Thyroid gland (tissue), 4 donors: ENCODE measurements around the gene FNTB. TPM values are rescaled to one million over a fixed set of nuclear protein-coding genes. Genes with fewer than 3 reads are reported as not detected.

Source experiments
- DNase-seq, 2 donors: peaks; one replicate each; pipeline ENCODE4 v3.0.0-alpha.2; 2019
- H3K27ac ChIP-seq, 3 donors: fragments of 200-600 bp; sonication (generic); 1 replicate in 2 of 3; 2 replicates in 1 of 3; pipeline ENCODE4 v1.5.1; 2016 to 2019; ENCODE audit warnings: mild to moderate bottlenecking in 1 of 3, moderate library complexity in 1 of 3
- H3K27me3 ChIP-seq: fragments of 200-600 bp; sonication (generic); one replicate; pipeline ENCODE4 v1.5.1; 2019
- H3K36me3 ChIP-seq, 2 donors: fragments of 200-600 bp; sonication (generic); one replicate each; pipeline ENCODE4 v1.5.1; 2016 to 2019
- H3K4me1 ChIP-seq, 2 donors: fragments of 200-600 bp; sonication (generic); one replicate each; pipeline ENCODE4 v1.5.1; 2017 to 2019
- H3K4me3 ChIP-seq, 3 donors: fragments of 200-600 bp; sonication (generic); replicated peaks in 1 of 3; 1 replicate in 2 of 3; 2 replicates in 1 of 3; pipeline ENCODE4 v1.5.1; 2016; ENCODE audit warnings: mild to moderate bottlenecking in 1 of 3
- H3K9me3 ChIP-seq: fragments of 200-600 bp; sonication (generic); one replicate; pipeline ENCODE4 v1.5.1; 2017
- POLR2A ChIP-seq, 2 donors: fragments of 450-650 bp; IDR thresholded peaks; one replicate each; pipeline ENCODE4 v1.6.1; 2017; ENCODE audit warnings: antibody characterized with exemption in 2 of 2, mild to moderate bottlenecking in 2 of 2, moderate library complexity in 1 of 2
- WGBS, 2 donors: methylation state at CpG; one replicate each; pipeline ENCODE4 v1.1.5; 2017; 5-methylcytosine and 5-hydroxymethylcytosine counted together
- intact Hi-C: fragments of 100-400 bp; cut with DNase I; formaldehyde crosslinking; loops from one replicate; pipeline ENCODE4 v1.15.1; 2023
- total RNA-seq, 4 donors: library from RNA; depleted of rRNA; stranded (reverse); fragments of >200 nt; gene quantifications; one replicate each; pipeline ENCODE4 v1.2.3, GENCODE V29; 2016
- TF ChIP-seq, protein P1 (sequence below), 6 experiments: fragments of 200-600 bp in 3 of 6; fragments of 450-650 bp in 3 of 6; sonication (generic) in 3 of 6; IDR thresholded peaks; one replicate each; pipeline ENCODE4 v1.5.1; 2016 to 2019; ENCODE audit warnings: antibody characterized with exemption in 6 of 6, mild to moderate bottlenecking in 2 of 6, inconsistent platforms in 1 of 6, moderate library complexity in 1 of 6

The FNTB gene
- total RNA-seq, 4 donors from 2014 or later: 7.8 to 27.0 (median 18.8) TPM

DNA sequence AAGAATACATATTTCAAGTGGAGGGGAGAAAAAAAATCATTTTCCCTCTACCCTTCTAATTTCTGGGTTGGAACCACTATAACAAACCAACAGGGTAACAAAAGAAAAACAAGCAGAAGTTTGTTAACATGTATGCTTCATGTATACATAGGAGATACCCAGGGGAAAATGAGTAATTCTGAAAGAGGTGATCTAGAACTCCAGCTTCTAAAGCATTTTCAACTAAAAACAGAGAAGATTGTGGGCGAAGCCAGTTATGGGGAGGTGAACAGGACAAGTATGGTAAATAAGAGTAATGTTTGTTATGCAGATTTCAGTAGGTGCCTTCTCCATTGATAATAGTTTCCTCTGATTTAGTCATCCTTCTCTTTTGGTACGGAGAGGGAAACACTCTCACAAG lies 16.7 kb downstream of the FNTB start:
- H3K4me3 ChIP-seq: no peak overlapping the region
- H3K27ac ChIP-seq: no peak overlapping the region
- H3K36me3 ChIP-seq: no peaks in the 10 kb centered on the region
- H3K9me3 ChIP-seq: no peaks in the 10 kb centered on the region
- H3K27me3 ChIP-seq: no peaks in the 10 kb centered on the region
- peaks cover 0 to 2% of the 10 kb centered on the region in 2 donors for H3K4me1 ChIP-seq
- WGBS, 2 donors: 95% methylated on average over 2 of the region's 2 CpGs
- TF ChIP-seq, protein P1, sequence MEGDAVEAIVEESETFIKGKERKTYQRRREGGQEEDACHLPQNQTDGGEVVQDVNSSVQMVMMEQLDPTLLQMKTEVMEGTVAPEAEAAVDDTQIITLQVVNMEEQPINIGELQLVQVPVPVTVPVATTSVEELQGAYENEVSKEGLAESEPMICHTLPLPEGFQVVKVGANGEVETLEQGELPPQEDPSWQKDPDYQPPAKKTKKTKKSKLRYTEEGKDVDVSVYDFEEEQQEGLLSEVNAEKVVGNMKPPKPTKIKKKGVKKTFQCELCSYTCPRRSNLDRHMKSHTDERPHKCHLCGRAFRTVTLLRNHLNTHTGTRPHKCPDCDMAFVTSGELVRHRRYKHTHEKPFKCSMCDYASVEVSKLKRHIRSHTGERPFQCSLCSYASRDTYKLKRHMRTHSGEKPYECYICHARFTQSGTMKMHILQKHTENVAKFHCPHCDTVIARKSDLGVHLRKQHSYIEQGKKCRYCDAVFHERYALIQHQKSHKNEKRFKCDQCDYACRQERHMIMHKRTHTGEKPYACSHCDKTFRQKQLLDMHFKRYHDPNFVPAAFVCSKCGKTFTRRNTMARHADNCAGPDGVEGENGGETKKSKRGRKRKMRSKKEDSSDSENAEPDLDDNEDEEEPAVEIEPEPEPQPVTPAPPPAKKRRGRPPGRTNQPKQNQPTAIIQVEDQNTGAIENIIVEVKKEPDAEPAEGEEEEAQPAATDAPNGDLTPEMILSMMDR (IDR thresholded peaks at IDR 0.05): no peak
- no peak for DNase-seq
- intact Hi-C loops: no loop called here

DNA sequence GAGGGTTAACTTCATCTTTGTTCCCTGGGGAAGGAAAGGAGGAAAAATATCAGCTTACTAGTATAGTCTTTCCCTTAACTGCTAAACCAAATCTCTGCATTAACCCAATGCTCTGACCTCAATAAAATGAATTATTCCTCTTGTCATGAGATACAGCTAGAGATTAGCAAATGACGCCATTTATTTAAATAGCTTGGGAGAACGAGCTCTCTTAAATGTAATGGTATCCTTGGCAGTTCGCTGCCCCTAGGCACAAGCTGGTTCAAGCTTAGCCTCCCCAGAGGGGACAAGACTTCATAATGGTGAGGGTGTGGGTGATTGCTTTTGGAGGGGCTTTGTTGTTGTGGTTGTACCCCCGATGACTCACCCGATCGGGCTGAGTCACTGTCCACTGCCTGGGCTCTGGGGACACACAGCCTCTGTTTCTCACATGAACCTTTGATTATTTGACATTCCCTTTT lies 19.6 kb downstream of the FNTB start:
- no peak for DNase-seq
- Histone ChIP-seq H3K4me3 (no peak overlapping the region), H3K9me3 (no peaks in the 10 kb centered on the region), H3K27ac (no peak overlapping the region), H3K27me3 (no peaks in the 10 kb centered on the region), H3K4me1 (no peaks in the 10 kb centered on the region), H3K36me3 (no peaks in the 10 kb centered on the region)
- WGBS, 2 donors: 91 to 98% methylated on average over 6 of the region's 6 CpGs
- TF ChIP-seq, protein P1 (IDR thresholded peaks at IDR 0.05): no peak
- no peak for TF ChIP-seq POLR2A (IDR thresholded peaks at IDR 0.05)
- intact Hi-C loops: no loop called here

DNA sequence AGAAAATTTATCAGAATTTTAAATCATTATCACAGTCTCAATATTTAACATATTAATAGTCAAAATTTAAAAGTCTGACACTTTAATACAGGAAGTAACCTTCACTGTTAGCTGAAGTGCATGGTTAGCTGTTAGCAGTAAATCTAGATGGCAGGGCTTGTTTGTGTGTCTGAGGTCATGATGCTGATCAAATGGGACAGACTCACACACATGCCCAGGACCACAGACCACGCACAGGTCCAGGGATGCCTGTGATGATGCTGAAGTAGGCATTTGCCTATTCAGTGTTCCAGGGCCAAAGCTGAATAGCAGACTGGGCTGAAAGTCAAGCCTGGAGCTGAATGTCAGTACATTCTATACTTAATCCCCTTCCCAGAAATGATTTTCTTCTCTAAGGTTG lies 20.5 kb downstream of the FNTB start:
- Histone ChIP-seq H3K4me3 (no peak overlapping the region), H3K4me1 (no peaks in the 10 kb centered on the region), H3K9me3 (no peaks in the 10 kb centered on the region), H3K27me3 (no peaks in the 10 kb centered on the region), H3K27ac (no peak overlapping the region), H3K36me3 (peaks cover 0 to 6% of the 10 kb centered on the region in 2 donors)
- intact Hi-C loops: no loop called here
- WGBS, 2 donors: 93% methylated on average over 1 of the region's 1 CpG
- no peak for TF ChIP-seq POLR2A (IDR thresholded peaks at IDR 0.05)
- TF ChIP-seq, protein P1 (IDR thresholded peaks at IDR 0.05): no peak
- no peak for DNase-seq

DNA sequence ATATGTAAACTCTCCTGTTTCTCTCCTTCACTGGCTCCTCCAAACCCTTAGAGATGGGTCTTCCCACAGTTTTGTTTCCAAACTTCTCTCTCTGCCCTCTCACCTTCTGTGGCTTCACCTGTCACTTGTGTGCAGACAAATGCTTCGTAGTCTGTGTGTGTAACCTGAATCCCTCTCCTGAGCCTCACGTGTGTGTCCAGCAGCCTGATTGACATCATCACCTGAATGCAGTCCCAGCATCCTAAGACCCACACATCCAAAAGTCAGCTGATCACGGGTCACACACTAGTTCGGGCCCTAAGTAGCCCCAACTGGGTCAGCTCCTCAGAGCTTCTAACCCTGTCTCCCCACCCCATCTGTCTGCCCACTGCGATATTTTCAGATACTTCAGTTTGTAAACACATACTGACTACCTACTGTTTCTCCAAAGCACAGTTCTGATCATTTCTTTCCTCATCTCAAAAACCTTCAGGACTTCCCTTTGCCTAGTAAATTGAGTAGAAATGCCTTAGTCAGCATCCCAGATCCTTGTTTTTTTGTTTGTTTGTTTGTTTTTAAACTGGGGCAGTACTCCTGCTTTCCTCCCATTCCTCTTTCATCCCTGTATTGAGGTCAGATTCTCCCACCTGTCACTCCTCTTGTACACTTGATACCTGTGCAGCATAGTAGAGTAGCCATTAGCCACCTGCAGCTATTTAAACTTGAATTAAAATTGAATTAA lies 23.7 kb downstream of the FNTB start:
- DNase-seq: no peak
- peaks cover 0 to 9% of the 10 kb centered on the region in 2 donors for H3K36me3 ChIP-seq
- no peaks in the 10 kb centered on the region for H3K4me1 ChIP-seq
- H3K9me3 ChIP-seq: no peaks in the 10 kb centered on the region
- H3K27me3 ChIP-seq: no peaks in the 10 kb centered on the region
- no peak overlapping the region for H3K27ac ChIP-seq
- intact Hi-C loops: no loop called here
- H3K4me3 ChIP-seq: no peak overlapping the region
- WGBS, 2 donors: 85 to 89% methylated on average over 5 of the region's 5 CpGs
- TF ChIP-seq POLR2A (IDR thresholded peaks at IDR 0.05): no peak
- TF ChIP-seq, protein P1 (IDR thresholded peaks at IDR 0.05): no peak

DNA sequence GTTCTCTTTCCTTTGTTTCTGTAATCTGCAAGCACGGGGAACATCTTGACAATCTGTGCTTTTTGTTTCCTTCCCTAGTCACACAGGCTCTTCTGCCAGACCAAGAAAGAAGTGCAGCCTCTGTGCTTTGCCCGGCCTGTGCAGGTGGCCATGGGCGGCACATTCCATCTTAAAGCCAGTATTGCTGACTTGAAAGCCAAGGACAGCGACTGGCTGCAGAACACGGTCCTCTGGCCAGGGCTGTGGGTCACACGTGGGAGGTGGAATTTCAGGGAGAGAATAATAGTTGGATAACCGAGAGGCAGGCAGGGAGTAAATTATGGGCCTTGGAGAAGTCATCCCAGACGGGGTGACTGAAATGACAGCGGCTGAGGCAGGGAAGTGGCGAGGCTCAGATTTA lies 24.8 kb downstream of the FNTB start:
- H3K36me3 ChIP-seq: peaks cover 0 to 9% of the 10 kb centered on the region in 2 donors
- H3K4me3 ChIP-seq: no peak overlapping the region
- no peaks in the 10 kb centered on the region for H3K4me1 ChIP-seq
- WGBS, 2 donors: 93 to 96% methylated on average over 10 of the region's 10 CpGs
- no peaks in the 10 kb centered on the region for H3K27me3 ChIP-seq
- no peak overlapping the region for H3K27ac ChIP-seq
- DNase-seq: no peak
- no peaks in the 10 kb centered on the region for H3K9me3 ChIP-seq
- intact Hi-C loops: no loop called here
- TF ChIP-seq, protein P1 (IDR thresholded peaks at IDR 0.05): no peak
- TF ChIP-seq POLR2A (IDR thresholded peaks at IDR 0.05): no peak
